ELR (cell line): ENCODE results near the gene CST11.
"Not testable (repeated sequence)": the region's sequence is repeated elsewhere in the genome, so short reads cannot be mapped to it uniquely, and the experiment has no call there.

ENCODE experiments used
- DNase-seq: peaks from one replicate; pipeline ENCODE4 v3.0.0-alpha.2; 2015; ENCODE audit warnings: low read depth

The CST11 gene

GRCh38 chr20:23452776-23453175 is at the start of gene CST11:
TSS of gene CST11 (minus strand) at chr20:23452876. CDS start at chr20:23452811, 65 bp downstream.
- DNase-seq, result no peak

- DNase-seq, result no peak
Measured at GRCh38 chr20:23501926-23502325, 49.2 kb upstream of the CST11 start.

GRCh38 chr20:23497536-23497935 is 44.9 kb upstream of the CST11 start:
- no peak for DNase-seq

GRCh38 chr20:23493172-23493772 is 40.6 kb upstream of the CST11 start:
- DNase-seq, result no peak

GRCh38 chr20:23492292-23492691 is 39.6 kb upstream of the CST11 start:
- no peak for DNase-seq

GRCh38 chr20:23490817-23491216 is 38.1 kb upstream of the CST11 start, which contains the start of gene CST8:
TSS of gene CST8 (plus strand) at chr20:23491117. CDS start at chr20:23491668, 551 bp downstream.
- no peak for DNase-seq

GRCh38 chr20:23488996-23489395 is 36.3 kb upstream of the CST11 start:
- no peak for DNase-seq

GRCh38 chr20:23488470-23488869 is 35.8 kb upstream of the CST11 start:
- DNase-seq, result no peak

GRCh38 chr20:23484081-23484480 is 31.4 kb upstream of the CST11 start:
- DNase-seq, result no peak

GRCh38 chr20:23482138-23482537 is 29.5 kb upstream of the CST11 start:
- DNase-seq, result no peak

- no peak for DNase-seq
Measured at GRCh38 chr20:23479043-23479442, 26.4 kb upstream of the CST11 start.

- DNase-seq, result no peak
Measured at GRCh38 chr20:23477223-23477622, 24.5 kb upstream of the CST11 start.

- DNase-seq, result no peak
Measured at GRCh38 chr20:23476015-23476754, 23.5 kb upstream of the CST11 start.

- no peak for DNase-seq
Measured at GRCh38 chr20:23475395-23475794, 22.7 kb upstream of the CST11 start.

- DNase-seq, result not testable (repeated sequence)
Measured at GRCh38 chr20:23473293-23473692, 20.6 kb upstream of the CST11 start.

- DNase-seq, result not testable (repeated sequence)
Measured at GRCh38 chr20:23472306-23472705, 19.6 kb upstream of the CST11 start.

- DNase-seq, result not testable (repeated sequence)
Measured at GRCh38 chr20:23466961-23467360, 14.3 kb upstream of the CST11 start.

- DNase-seq, result no peak
Measured at GRCh38 chr20:23461180-23461579, 8.5 kb upstream of the CST11 start.

- no peak for DNase-seq
Measured at GRCh38 chr20:23459461-23460150, 6.9 kb upstream of the CST11 start.

GRCh38 chr20:23456873-23457272 is 4.2 kb upstream of the CST11 start:
- DNase-seq, result no peak

- no peak for DNase-seq
Measured at GRCh38 chr20:23456409-23456808, 3.7 kb upstream of the CST11 start.

GRCh38 chr20:23455639-23456038 is 3.0 kb upstream of the CST11 start:
- DNase-seq, result no peak

GRCh38 chr20:23454816-23455215 is 2.1 kb upstream of the CST11 start:
- DNase-seq, result no peak
